ENCODE data around the gene DNAJC30. TPM values are rescaled to one million over a fixed set of nuclear protein-coding genes. Genes with fewer than 3 reads are reported as not detected.
A peak's percentile ranks its signal among the peaks of the same experiment; 100 is the strongest.
"Not testable (repeated sequence)": the region's sequence is repeated elsewhere in the genome, so short reads cannot be mapped to it uniquely, and the experiment has no call there.

The DNAJC30 gene
- total and polyA plus RNA-seq, 8 donors = 7.2 to 10.4 (median 9.9) TPM

DNA sequence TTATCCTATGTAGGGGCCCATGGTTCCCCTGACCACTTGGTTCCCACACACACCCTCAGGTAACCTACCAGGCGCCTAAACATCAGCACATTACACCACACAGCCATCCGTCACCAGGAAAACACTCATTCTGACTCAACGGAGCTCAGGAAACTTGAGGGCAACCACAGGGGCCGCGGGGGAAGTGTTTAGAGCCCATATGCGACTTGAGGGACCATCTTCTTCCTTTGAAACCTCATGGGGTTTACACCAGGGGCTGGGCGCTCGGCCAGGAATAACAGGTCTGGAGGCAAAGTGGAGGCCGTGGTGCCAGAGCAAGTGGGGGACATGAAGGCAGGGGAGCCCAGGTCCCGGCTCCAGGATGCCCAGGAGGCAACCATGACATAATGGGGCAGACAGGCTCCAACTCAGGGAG, 34.7 kb upstream of the DNAJC30 start:
- Histone ChIP-seq H3K4me1 (peaks cover 10 to 46% of the 10 kb centered on the region in 2 donors), H3K27ac (no peak overlapping the region), H3K27me3 (peaks cover 0 to 78% of the 10 kb centered on the region in 2 donors), H3K9me3 (no peaks in the 10 kb centered on the region), H3K36me3 (no peaks in the 10 kb centered on the region), H3K4me3 (peak overlapping the region in 1 of 2 donors; percentile 82)
- intact Hi-C loops (cut with DNase I) = no loop called here
- TF ChIP-seq CTCF (IDR thresholded peaks at IDR 0.05) = no peak
- ATAC-seq (no peak), DNase-seq (no peak)

- H3K36me3 ChIP-seq = no peaks in the 10 kb centered on the region
- no peak for TF ChIP-seq CTCF (IDR thresholded peaks at IDR 0.05)
- peaks cover 0 to 75% of the 10 kb centered on the region in 2 donors for H3K27me3 ChIP-seq
- H3K4me3 ChIP-seq = peak overlapping the region in 1 of 2 donors; percentile 82
- peaks cover 10 to 46% of the 10 kb centered on the region in 2 donors for H3K4me1 ChIP-seq
- no peaks in the 10 kb centered on the region for H3K9me3 ChIP-seq
- DNase-seq (no peak), ATAC-seq (no peak)
- no peak overlapping the region for H3K27ac ChIP-seq
- intact Hi-C loops (cut with DNase I) = no loop called here
Measured at GRCh38 chr7:73717025-73717807, 34.0 kb upstream of the DNAJC30 start.

DNA sequence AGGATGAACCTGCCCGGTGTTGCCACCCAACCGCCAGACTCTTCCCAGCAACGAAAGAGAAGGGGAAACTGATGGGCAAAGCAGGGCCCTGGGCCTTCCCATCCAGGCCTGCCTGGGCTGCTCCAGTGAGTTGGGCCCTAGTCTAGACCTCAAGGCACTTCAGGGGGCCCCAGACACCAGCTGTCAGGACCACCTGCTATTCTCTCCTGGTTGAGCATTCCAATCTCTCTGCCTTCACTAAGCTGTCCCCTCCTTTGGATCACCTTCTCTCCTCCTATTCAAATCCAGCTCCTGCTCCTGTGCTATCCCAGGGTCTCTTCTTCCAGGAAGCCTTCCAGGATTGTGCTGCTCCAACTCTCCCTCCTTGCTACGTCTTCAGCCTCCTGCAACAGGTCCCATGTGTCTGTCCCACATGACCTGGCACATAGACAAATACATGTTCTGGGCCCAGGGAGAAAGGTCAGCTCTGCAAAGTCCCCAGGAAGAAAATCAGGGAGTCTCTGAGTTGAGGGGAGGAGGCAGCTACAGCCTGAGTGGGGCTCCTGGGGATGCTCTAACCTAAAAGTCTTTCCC, 33.2 kb upstream of the DNAJC30 start:
- Histone ChIP-seq H3K4me1 (peaks cover 10 to 46% of the 10 kb centered on the region in 2 donors), H3K27me3 (peaks cover 0 to 72% of the 10 kb centered on the region in 2 donors), H3K9me3 (no peaks in the 10 kb centered on the region), H3K4me3 (no peak overlapping the region), H3K36me3 (no peaks in the 10 kb centered on the region), H3K27ac (no peak overlapping the region)
- TF ChIP-seq CTCF (IDR thresholded peaks at IDR 0.05) = no peak
- no peak for ATAC-seq
- no peak for DNase-seq
- intact Hi-C loops (cut with DNase I) = no loop called here

GRCh38 chr7:73715648-73716317, 32.5 kb upstream of the DNAJC30 start:
- Histone ChIP-seq H3K9me3 (no peaks in the 10 kb centered on the region), H3K4me1 (peaks cover 10 to 46% of the 10 kb centered on the region in 2 donors), H3K4me3 (no peak overlapping the region), H3K36me3 (no peaks in the 10 kb centered on the region), H3K27ac (no peak overlapping the region), H3K27me3 (peaks cover 0 to 68% of the 10 kb centered on the region in 2 donors)
- peak in 1 of 4 donors; percentile 43 for DNase-seq
- ATAC-seq = peak; percentile 68
- intact Hi-C loops (cut with DNase I) = no loop called here
- TF ChIP-seq CTCF (IDR thresholded peaks at IDR 0.05) = no peak

- H3K9me3 ChIP-seq; ATAC-seq; H3K27ac ChIP-seq; H3K36me3 ChIP-seq; H3K4me3 ChIP-seq; DNase-seq; intact Hi-C loops (cut with DNase I): not testable (repeated sequence)
- Histone ChIP-seq H3K27me3 (peaks cover 0 to 46% of the 10 kb centered on the region in 2 donors), H3K4me1 (peaks cover 3 to 31% of the 10 kb centered on the region in 2 donors)
Measured at GRCh38 chr7:73713319-73713718, 30.1 kb upstream of the DNAJC30 start.
